Thoracic aorta (tissue), 2 donors: ENCODE results near the gene PIP4K2B. TPM values are rescaled to one million over a fixed set of nuclear protein-coding genes. Genes with fewer than 3 reads are reported as not detected.

Source experiments
- ATAC-seq: fragments of 150-250 bp; one replicate; pipeline ENCODE4 v1.8.0; 2017; ENCODE audit warnings: low read depth; ENCODE audit not compliant: insufficient number of reproducible peaks, low FRiP score
- DNase-seq: peaks from one replicate; pipeline ENCODE4 v3.0.0-alpha.2; 2020; ENCODE audit warnings: low spot score
- H3K27ac ChIP-seq, 2 donors: fragments of 200-600 bp; sonication (generic); 1 replicate in 1 of 2; 2 replicates in 1 of 2; pipeline ENCODE4 v1.5.1; 2016; ENCODE audit warnings: mild to moderate bottlenecking in 2 of 2, moderate library complexity in 2 of 2
- H3K27me3 ChIP-seq: fragments of 200-600 bp; sonication (generic); replicated peaks from 2 replicates; pipeline ENCODE4 v1.6.0; 2016; ENCODE audit warnings: mild to moderate bottlenecking; ENCODE audit not compliant: insufficient read depth
- H3K36me3 ChIP-seq: fragments of 200-600 bp; sonication (generic); one replicate; pipeline ENCODE4 v1.5.1; 2016
- H3K4me1 ChIP-seq, 2 donors: fragments of 200-600 bp; sonication (generic); 1 replicate in 1 of 2; 2 replicates in 1 of 2; pipeline versions ENCODE4 v1.5.1 to v1.6.0; 2016; ENCODE audit warnings: low read depth in 2 of 2, mild to moderate bottlenecking in 1 of 2; ENCODE audit not compliant: control insufficient read depth in 1 of 2
- H3K4me3 ChIP-seq: fragments of 200-600 bp; sonication (generic); 2 replicates; pipeline ENCODE4 v1.5.1; 2016; ENCODE audit warnings: mild to moderate bottlenecking
- H3K9me3 ChIP-seq: fragments of 200-600 bp; sonication (generic); 2 replicates; pipeline ENCODE4 v1.5.1; 2016
- CTCF ChIP-seq: fragments of 200-600 bp; sonication (generic); IDR thresholded peaks from one replicate; pipeline ENCODE4 v1.5.1; 2019; ENCODE audit warnings: antibody characterized with exemption
- total RNA-seq, 2 donors: library from RNA; depleted of rRNA; stranded (reverse); fragments of >200 nt; gene quantifications; one replicate each; pipeline versions ENCODE4 v1.1.0 to v1.2.3, GENCODE V29; 2016

PIP4K2B gene
- total RNA-seq, 2 donors from 2014 or later, result 56.9 to 82.0 TPM

GRCh38 chr17:38719289-38719942 lies 79.9 kb downstream of the PIP4K2B start:
- Histone ChIP-seq H3K9me3 (no peaks in the 10 kb centered on the region), H3K27ac (no peak overlapping the region), H3K4me1 (peaks cover 1 to 2% of the 10 kb centered on the region in 2 donors), H3K27me3 (no peaks in the 10 kb centered on the region), H3K36me3 (peaks cover 64% of the 10 kb centered on the region), H3K4me3 (no peak overlapping the region)
- TF ChIP-seq CTCF, result no peak
- ATAC-seq (no peak), DNase-seq (no peak)

DNA sequence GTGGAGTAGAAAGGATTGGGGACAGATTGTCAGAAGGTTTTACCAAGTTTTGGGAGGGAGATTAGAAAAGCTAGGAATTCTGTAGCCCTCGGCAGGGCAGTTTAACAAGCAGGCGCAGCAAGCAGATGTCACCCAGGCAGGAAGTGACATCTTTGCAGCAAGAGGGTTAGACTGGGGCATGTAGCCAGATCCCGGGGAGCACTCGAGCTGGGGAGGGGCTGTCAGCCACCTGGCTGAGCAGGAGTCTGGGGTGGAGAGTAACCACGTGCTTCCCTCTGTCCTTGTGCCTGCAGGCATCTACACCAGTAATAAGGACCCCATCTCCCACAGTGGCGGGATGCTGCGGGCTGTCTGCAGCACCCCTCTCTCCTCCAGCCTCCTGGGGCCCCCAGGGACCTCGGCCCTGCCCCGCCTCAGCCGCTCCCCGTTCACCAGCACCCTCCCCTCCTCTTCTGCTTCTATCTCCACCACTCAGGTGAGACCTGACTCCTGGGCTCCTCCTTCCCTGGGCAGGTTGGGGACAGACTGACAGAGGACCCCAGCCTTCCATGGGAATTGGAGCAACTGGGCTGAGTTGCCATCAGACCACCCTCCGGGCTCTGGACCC lies 82.1 kb downstream of the PIP4K2B start:
- Histone ChIP-seq H3K9me3 (no peaks in the 10 kb centered on the region), H3K36me3 (peaks cover 71% of the 10 kb centered on the region), H3K4me1 (no peaks in the 10 kb centered on the region)

GRCh38 chr17:38716368-38717005 lies 82.9 kb downstream of the PIP4K2B start:
- ATAC-seq (no peak), DNase-seq (no peak)
- H3K4me3 ChIP-seq, result no peak overlapping the region
- H3K4me1 ChIP-seq, result no peaks in the 10 kb centered on the region
- H3K27ac ChIP-seq, result no peak overlapping the region
- no peaks in the 10 kb centered on the region for H3K9me3 ChIP-seq
- H3K27me3 ChIP-seq, result no peaks in the 10 kb centered on the region
- no peak for TF ChIP-seq CTCF
- H3K36me3 ChIP-seq, result peaks cover 70% of the 10 kb centered on the region

More for the DNA sequence above, 82.1 kb downstream of the PIP4K2B start:
- TF ChIP-seq CTCF, result no peak
- no peak for ATAC-seq
- H3K27ac ChIP-seq, result no peak overlapping the region
- no peak overlapping the region for H3K4me3 ChIP-seq
- no peak for DNase-seq
- no peaks in the 10 kb centered on the region for H3K27me3 ChIP-seq

Other genes starting within 250 kb of the PIP4K2B start
- gene SRCIN1, start 193.6 kb downstream of the PIP4K2B start, total RNA-seq, result not detected
- gene EPOP, start 124.6 kb downstream of the PIP4K2B start, total RNA-seq, result 1 to 10 TPM in 1 of 2 donors, under 1 TPM in 1; 0.54 to 3.3 TPM
- 100 to 1,000 TPM; 113 to 201 TPM for gene MLLT6, start 94.3 kb downstream of the PIP4K2B start, total RNA-seq
- gene CISD3, start 69.2 kb downstream of the PIP4K2B start, total RNA-seq, result 1 to 10 TPM; 9.3 to 9.6 TPM
- 10 to 100 TPM; 14.1 to 28.4 TPM for gene PCGF2, start 51.2 kb downstream of the PIP4K2B start, total RNA-seq
- gene PSMB3, start 46.8 kb downstream of the PIP4K2B start, total RNA-seq, result 100 to 1,000 TPM; 108 to 124 TPM
- gene CWC25, start 25.8 kb upstream of the PIP4K2B start, total RNA-seq, result 10 to 100 TPM; 28.0 to 29.1 TPM
- 100 to 1,000 TPM; 870 to 981 TPM for gene RPL23, start 54.2 kb upstream of the PIP4K2B start, total RNA-seq
- gene LASP1, start 70.5 kb upstream of the PIP4K2B start, total RNA-seq, result 100 to 1,000 TPM in 1 of 2 donors, 10 to 100 TPM in 1; 87.2 to 219 TPM
- gene FBXO47, start 167.8 kb upstream of the PIP4K2B start, total RNA-seq, result not detected